ENCODE measurements around the gene RNF166. TPM values are rescaled to one million over a fixed set of nuclear protein-coding genes. Genes with fewer than 3 reads are reported as not detected.

RNF166 gene
- total and polyA plus RNA-seq, 2 donors (not counting 3 experiments of a cell fraction or from before 2014, with no cell fraction given) = 27.6 to 38.8 TPM

DNA sequence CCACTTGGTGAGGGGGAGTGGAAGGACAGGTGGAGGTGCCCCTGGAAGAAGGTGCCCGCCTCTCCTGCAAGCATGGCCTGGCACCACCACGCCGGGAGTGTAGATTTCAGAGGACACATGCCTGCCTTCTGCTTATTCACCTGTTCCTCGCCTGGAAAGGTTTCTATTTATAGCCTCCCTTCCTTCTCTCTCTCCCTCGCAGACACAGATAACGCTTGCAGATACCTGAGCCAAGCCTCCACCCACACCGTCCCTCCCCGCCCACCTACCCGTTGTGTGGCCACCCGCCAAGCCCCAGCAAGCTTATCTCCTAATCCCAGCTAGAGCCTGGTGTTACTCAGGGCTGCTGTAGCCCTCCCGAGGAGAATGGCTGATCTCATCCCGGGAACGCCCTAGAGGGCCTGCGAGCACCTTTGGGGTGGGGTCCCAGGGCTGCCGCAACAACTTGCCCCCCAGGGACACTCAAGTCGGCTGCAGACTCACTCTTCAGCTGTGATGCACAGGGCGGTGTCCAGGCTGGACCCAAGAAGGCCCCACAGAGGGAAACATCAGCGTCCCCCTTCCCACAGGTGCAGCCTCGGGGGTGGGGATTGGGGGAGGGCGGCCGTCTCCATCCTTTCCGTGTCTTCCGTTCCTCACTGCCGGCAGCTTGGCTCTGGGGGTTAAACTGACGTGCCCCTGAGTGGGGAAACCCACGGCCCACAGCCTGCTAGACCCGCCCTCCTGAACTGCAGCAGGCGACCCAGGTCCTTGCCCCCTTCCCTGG lies 18.0 kb downstream of the RNF166 start:
- no peaks in the 10 kb centered on the region for H4K20me1 ChIP-seq (replicated peaks; ENCODE audit: control insufficient read depth, extremely low read depth, insufficient read depth, low read length)
- no peak for FAIRE-seq
- no peak overlapping the region for H3K9ac ChIP-seq (replicated peaks; ENCODE audit: extremely low read depth, insufficient read depth, low read length)
- no peak for DNase-seq (ENCODE audit: low read depth, low spot score)
- no peaks in the 10 kb centered on the region for H3K79me2 ChIP-seq (ENCODE audit: control insufficient read depth, insufficient read depth, low read length)
- H3K27ac ChIP-seq (ENCODE audit: insufficient read depth, low read depth, low read length) = no peak overlapping the region
- no peak overlapping the region for H3K4me2 ChIP-seq (ENCODE audit: insufficient read depth, low read length)
- H2AFZ ChIP-seq (ENCODE audit: low read depth, low read length) = no peak overlapping the region
- intact Hi-C loops (cut with micrococcal nuclease) (no loop called here), dilution Hi-C loops (cut with MboI; ENCODE audit: extremely low pct_ligation_motif_present, low sequenced_read_pairs) (no loop called here)
- H3K9me1 ChIP-seq (replicated peaks; ENCODE audit: control insufficient read depth, extremely low read depth, insufficient read depth, low read length) = no peaks in the 10 kb centered on the region
- no peak for TF ChIP-seq JUN (IDR thresholded peaks at IDR 0.05; ENCODE audit: borderline replicate concordance, insufficient read depth, insufficient read length, low read depth)
- TF ChIP-seq POLR2A (IDR thresholded peaks at IDR 0.05; ENCODE audit: low read depth, low read length) = no peak
- no peak for TF ChIP-seq MYC (IDR thresholded peaks at IDR 0.05; ENCODE audit: low read depth, low read length)
- no peak for TF ChIP-seq FOS (IDR thresholded peaks at IDR 0.05; ENCODE audit: borderline replicate concordance, insufficient read depth, low read length)
- TF ChIP-seq, protein P1, sequence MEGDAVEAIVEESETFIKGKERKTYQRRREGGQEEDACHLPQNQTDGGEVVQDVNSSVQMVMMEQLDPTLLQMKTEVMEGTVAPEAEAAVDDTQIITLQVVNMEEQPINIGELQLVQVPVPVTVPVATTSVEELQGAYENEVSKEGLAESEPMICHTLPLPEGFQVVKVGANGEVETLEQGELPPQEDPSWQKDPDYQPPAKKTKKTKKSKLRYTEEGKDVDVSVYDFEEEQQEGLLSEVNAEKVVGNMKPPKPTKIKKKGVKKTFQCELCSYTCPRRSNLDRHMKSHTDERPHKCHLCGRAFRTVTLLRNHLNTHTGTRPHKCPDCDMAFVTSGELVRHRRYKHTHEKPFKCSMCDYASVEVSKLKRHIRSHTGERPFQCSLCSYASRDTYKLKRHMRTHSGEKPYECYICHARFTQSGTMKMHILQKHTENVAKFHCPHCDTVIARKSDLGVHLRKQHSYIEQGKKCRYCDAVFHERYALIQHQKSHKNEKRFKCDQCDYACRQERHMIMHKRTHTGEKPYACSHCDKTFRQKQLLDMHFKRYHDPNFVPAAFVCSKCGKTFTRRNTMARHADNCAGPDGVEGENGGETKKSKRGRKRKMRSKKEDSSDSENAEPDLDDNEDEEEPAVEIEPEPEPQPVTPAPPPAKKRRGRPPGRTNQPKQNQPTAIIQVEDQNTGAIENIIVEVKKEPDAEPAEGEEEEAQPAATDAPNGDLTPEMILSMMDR (IDR thresholded peaks at IDR 0.05; ENCODE audit: extremely low read depth in 1 of 2, insufficient read depth in 1 of 2, low read depth in 1 of 2, low read length in 2 of 2) = no peak
- TF ChIP-seq POLR2AphosphoS5 (IDR thresholded peaks at IDR 0.05; ENCODE audit: insufficient read depth, low read depth, low read length) = no peak
- no TSS peak for BruUV-seq (replicated peaks)
- POLR2A ChIA-PET = no interaction called here
- CTCF ChIA-PET = interaction anchor here (1.2 to 1.3 kb wide), 3 partner anchors 15 to 169 kb away, joined by 3 read pairs; partner anchors contain the start of gene TRAPPC2L
- H3K4me3 ChIP-seq (replicated peaks in 1 of 3; ENCODE audit: insufficient read depth in 1 of 3, low read depth in 1 of 3, low read length in 3 of 3) = no peak overlapping the region
- H3K36me3 ChIP-seq (ENCODE audit: control insufficient read depth in 2 of 2, extremely low read depth in 1 of 2, insufficient read depth in 2 of 2, low read length in 2 of 2) = no peaks in the 10 kb centered on the region
- no peaks in the 10 kb centered on the region for H3K4me1 ChIP-seq (ENCODE audit: control insufficient read depth, extremely low read depth, insufficient read depth, low read length)
- peaks cover 0 to 2% of the 10 kb centered on the region in 2 experiments for H3K27me3 ChIP-seq (ENCODE audit: control insufficient read depth in 2 of 2, insufficient read depth in 2 of 2, low read length in 2 of 2)
- H3K9me3 ChIP-seq (replicated peaks; ENCODE audit: control insufficient read depth, insufficient read depth, low read length) = no peaks in the 10 kb centered on the region

Data from endothelial cell of umbilical vein (primary cell).